ENCODE results near the gene PAX9. TPM values are rescaled to one million over a fixed set of nuclear protein-coding genes. Genes with fewer than 3 reads are reported as not detected.
A peak's percentile ranks its signal among the peaks of the same experiment; 100 is the strongest.

Gene PAX9
- total and polyA plus RNA-seq, 2 of the 13 experiments (the other 11 are each of a cell fraction or from before 2014, with no cell fraction given): 0.03 TPM; not detected in 1

DNA sequence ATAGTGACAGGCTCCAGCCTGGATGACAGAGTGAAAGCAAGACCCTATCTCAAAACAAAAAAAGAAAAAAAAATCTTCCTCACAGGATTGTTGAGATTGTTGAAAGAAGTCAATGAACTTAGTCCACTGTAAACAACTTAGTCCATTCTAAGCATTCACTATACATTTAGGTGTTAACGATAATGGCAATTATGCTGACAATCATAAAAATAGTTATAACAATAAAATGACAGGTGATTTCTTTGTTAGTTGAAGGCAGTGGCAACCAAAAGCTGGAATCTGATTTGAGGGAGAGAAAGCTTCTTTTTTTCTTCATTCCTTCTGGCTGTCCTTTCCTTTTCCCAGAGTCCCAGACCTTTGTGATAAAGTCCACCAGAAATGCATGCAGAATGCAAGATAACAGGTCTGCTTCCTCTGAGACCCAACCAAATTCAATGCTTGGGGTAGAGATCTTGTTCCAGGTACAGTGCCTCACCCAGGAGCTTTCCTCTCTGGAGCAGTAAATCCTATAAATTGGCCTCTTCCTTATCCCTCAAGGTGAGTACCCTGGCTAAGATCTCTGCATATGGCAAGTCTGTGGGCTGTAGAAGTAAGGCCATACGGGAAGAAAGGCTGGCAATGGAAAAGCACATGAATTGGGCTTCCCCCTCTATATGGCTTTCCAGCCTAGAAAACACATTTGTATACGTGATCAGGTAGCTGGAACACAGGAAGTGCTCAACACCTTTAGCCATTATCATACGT is 52.5 kb downstream of the PAX9 start (continued):
- TF ChIP-seq, protein P1, sequence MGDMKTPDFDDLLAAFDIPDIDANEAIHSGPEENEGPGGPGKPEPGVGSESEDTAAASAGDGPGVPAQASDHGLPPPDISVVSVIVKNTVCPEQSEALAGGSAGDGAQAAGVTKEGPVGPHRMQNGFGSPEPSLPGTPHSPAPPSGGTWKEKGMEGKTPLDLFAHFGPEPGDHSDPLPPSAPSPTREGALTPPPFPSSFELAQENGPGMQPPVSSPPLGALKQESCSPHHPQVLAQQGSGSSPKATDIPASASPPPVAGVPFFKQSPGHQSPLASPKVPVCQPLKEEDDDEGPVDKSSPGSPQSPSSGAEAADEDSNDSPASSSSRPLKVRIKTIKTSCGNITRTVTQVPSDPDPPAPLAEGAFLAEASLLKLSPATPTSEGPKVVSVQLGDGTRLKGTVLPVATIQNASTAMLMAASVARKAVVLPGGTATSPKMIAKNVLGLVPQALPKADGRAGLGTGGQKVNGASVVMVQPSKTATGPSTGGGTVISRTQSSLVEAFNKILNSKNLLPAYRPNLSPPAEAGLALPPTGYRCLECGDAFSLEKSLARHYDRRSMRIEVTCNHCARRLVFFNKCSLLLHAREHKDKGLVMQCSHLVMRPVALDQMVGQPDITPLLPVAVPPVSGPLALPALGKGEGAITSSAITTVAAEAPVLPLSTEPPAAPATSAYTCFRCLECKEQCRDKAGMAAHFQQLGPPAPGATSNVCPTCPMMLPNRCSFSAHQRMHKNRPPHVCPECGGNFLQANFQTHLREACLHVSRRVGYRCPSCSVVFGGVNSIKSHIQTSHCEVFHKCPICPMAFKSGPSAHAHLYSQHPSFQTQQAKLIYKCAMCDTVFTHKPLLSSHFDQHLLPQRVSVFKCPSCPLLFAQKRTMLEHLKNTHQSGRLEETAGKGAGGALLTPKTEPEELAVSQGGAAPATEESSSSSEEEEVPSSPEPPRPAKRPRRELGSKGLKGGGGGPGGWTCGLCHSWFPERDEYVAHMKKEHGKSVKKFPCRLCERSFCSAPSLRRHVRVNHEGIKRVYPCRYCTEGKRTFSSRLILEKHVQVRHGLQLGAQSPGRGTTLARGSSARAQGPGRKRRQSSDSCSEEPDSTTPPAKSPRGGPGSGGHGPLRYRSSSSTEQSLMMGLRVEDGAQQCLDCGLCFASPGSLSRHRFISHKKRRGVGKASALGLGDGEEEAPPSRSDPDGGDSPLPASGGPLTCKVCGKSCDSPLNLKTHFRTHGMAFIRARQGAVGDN (CRISPR knock-in tag; IDR thresholded peaks at IDR 0.05): no peak
- peak; percentile 81 to 86 for TF ChIP-seq MAFK (conservative IDR thresholded peaks at IDR 0.05 in 1 of 2, IDR thresholded peaks at IDR 0.05 in 1 of 2; ENCODE audit: low read length in 2 of 2)

DNA sequence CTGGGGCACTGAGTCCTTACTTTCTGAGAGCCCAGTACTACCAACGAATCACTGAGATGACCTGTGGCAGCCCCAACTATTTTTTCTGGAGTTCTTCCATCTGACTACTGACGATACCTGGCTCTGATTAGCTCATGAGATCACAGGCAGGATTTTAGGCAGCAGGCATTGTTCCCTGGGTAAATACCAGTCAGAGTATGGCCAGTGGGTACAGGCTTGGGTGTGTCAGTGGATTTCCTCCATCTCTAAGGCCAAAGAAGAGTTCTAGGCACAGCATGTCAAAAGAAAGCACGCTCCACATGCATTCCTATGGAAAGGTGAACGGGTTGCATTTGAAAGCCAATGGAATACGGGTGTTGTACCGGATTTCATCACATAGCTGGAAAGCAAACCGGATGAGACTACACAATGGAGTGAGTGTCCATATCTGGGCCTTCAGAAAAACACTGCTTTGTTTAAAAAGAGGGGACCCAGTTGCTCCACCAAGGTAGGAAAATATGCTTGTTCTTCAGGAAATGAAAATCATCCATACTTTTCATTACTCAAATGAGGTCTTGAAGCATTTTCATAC is 55.0 kb downstream of the PAX9 start:
- H3K4me1 ChIP-seq (ENCODE audit: insufficient read depth, low read length): peaks cover 10% of the 10 kb centered on the region; the same call in 1 of the 2 replicates
- no peaks in the 10 kb centered on the region for H3K36me3 ChIP-seq (replicated peaks in 1 of 2; ENCODE audit: control insufficient read depth in 1 of 2, insufficient read depth in 2 of 2, low read length in 2 of 2)
- H3K9ac ChIP-seq (ENCODE audit: insufficient read depth, low read depth, low read length): no peak overlapping the region
- CTCF ChIA-PET (ENCODE audit: low intra/inter-chr PET ratio, low total read pairs): no interaction called here
- no peaks in the 10 kb centered on the region for H3K79me2 ChIP-seq (ENCODE audit: insufficient read depth, low read length)
- FAIRE-seq: no peak
- DNase-seq (ENCODE audit: low spot score): peak; percentile 59
- no peaks in the 10 kb centered on the region for H3K9me3 ChIP-seq (ENCODE audit: low read length)
- 0 out of 2 replicates have a peak overlapping the region, but pooled peaks have one; percentile 9 for H3K4me2 ChIP-seq (ENCODE audit: low read depth, low read length)
- no peaks in the 10 kb centered on the region for H4K20me1 ChIP-seq (ENCODE audit: insufficient read depth, low read length)
- H3K27me3 ChIP-seq (ENCODE audit: control insufficient read depth in 1 of 2, insufficient read depth in 2 of 2, low read length in 2 of 2): no peaks in the 10 kb centered on the region
- in situ Hi-C loops (cut with HindIII; ENCODE audit: extremely low pct_ligation_motif_present, low pct_unique_long_range_greater_than_20kb) (no loop called here), intact Hi-C loops (cut with micrococcal nuclease; ENCODE audit: unreplicated experiment) (no loop called here)
- peak; percentile 71 for ATAC-seq
- 10% methylated on average over 7 of the region's 7 CpGs for WGBS (ENCODE audit: low lambda C conversion rate)
- POLR2A ChIA-PET: no interaction called here
- no peak overlapping the region for H3K27ac ChIP-seq (ENCODE audit: extremely low read length, insufficient read depth, low read length)
- H3K4me3 ChIP-seq (replicated peaks in 1 of 3; ENCODE audit: insufficient read depth in 1 of 3, low read depth in 2 of 3, low read length in 3 of 3): no peak overlapping the region
- BruUV-seq (replicated peaks): no TSS peak
- H2AFZ ChIP-seq (ENCODE audit: low read length): no peak overlapping the region
- no peak for TF ChIP-seq HDAC1 (CRISPR knock-in tag; IDR thresholded peaks at IDR 0.05)
- TF ChIP-seq, protein P2, sequence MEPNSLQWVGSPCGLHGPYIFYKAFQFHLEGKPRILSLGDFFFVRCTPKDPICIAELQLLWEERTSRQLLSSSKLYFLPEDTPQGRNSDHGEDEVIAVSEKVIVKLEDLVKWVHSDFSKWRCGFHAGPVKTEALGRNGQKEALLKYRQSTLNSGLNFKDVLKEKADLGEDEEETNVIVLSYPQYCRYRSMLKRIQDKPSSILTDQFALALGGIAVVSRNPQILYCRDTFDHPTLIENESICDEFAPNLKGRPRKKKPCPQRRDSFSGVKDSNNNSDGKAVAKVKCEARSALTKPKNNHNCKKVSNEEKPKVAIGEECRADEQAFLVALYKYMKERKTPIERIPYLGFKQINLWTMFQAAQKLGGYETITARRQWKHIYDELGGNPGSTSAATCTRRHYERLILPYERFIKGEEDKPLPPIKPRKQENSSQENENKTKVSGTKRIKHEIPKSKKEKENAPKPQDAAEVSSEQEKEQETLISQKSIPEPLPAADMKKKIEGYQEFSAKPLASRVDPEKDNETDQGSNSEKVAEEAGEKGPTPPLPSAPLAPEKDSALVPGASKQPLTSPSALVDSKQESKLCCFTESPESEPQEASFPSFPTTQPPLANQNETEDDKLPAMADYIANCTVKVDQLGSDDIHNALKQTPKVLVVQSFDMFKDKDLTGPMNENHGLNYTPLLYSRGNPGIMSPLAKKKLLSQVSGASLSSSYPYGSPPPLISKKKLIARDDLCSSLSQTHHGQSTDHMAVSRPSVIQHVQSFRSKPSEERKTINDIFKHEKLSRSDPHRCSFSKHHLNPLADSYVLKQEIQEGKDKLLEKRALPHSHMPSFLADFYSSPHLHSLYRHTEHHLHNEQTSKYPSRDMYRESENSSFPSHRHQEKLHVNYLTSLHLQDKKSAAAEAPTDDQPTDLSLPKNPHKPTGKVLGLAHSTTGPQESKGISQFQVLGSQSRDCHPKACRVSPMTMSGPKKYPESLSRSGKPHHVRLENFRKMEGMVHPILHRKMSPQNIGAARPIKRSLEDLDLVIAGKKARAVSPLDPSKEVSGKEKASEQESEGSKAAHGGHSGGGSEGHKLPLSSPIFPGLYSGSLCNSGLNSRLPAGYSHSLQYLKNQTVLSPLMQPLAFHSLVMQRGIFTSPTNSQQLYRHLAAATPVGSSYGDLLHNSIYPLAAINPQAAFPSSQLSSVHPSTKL (CRISPR knock-in tag; IDR thresholded peaks at IDR 0.05): 0 out of 2 replicates have a peak, but pooled peaks have one; percentile 16
- TF ChIP-seq, protein P3, sequence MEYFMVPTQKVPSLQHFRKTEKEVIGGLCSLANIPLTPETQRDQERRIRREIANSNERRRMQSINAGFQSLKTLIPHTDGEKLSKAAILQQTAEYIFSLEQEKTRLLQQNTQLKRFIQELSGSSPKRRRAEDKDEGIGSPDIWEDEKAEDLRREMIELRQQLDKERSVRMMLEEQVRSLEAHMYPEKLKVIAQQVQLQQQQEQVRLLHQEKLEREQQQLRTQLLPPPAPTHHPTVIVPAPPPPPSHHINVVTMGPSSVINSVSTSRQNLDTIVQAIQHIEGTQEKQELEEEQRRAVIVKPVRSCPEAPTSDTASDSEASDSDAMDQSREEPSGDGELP (IDR thresholded peaks at IDR 0.05; ENCODE audit: borderline replicate concordance, low read depth): no peak
- TF ChIP-seq BCL6 (CRISPR knock-in tag; IDR thresholded peaks at IDR 0.05): peak; percentile 72
- TF ChIP-seq GABPB1 (CRISPR knock-in tag; IDR thresholded peaks at IDR 0.05): peak; percentile 35; the same call in 1 of the 2 replicates
- no peak for TF ChIP-seq ZNF446 (CRISPR knock-in tag; IDR thresholded peaks at IDR 0.05)
- TF ChIP-seq POGZ (CRISPR knock-in tag; IDR thresholded peaks at IDR 0.05): peak; percentile 19; the same call in 1 of the 2 replicates
- 0 out of 2 replicates have a peak, but pooled peaks have one; percentile 40 for TF ChIP-seq DNMT3B (CRISPR knock-in tag; conservative IDR thresholded peaks at IDR 0.05)
- TF ChIP-seq ATAD3A (CRISPR knock-in tag; IDR thresholded peaks at IDR 0.05): no peak
- peak; percentile 24; the same call in 1 of the 2 replicates for TF ChIP-seq FOSL2 (CRISPR knock-in tag; IDR thresholded peaks at IDR 0.05)

Measured in HepG2 (cell line).